Muscle layer of colon (tissue), 2 donors: Measurements from ENCODE around the gene SPOCK3.

Experiments used
- H3K27ac ChIP-seq: one replicate; pipeline ENCODE4 v1.7.0; 2013; ENCODE audit warnings: low read depth, mild to moderate bottlenecking, low read length, moderate library complexity
- H3K27me3 ChIP-seq, 2 donors: one replicate each; pipeline ENCODE4 v1.7.0; 2013; ENCODE audit warnings: low read length in 2 of 2, mild to moderate bottlenecking in 2 of 2; ENCODE audit not compliant: insufficient read depth in 2 of 2, control insufficient read depth in 1 of 2
- H3K36me3 ChIP-seq: one replicate; pipeline ENCODE4 v1.7.0; 2013; ENCODE audit warnings: mild to moderate bottlenecking, low read length; ENCODE audit not compliant: insufficient read depth
- H3K4me1 ChIP-seq: one replicate; pipeline ENCODE4 v1.7.0; 2013; ENCODE audit warnings: mild to moderate bottlenecking, low read length; ENCODE audit not compliant: insufficient read depth
- H3K4me3 ChIP-seq, 2 donors: one replicate each; pipeline ENCODE4 v1.7.0; 2013; ENCODE audit warnings: low read length in 2 of 2, low read depth in 1 of 2, mild to moderate bottlenecking in 1 of 2, moderate library complexity in 1 of 2
- H3K9ac ChIP-seq: one replicate; pipeline ENCODE4 v1.7.0; 2013; ENCODE audit warnings: low read length
- H3K9me3 ChIP-seq: one replicate; pipeline ENCODE4 v1.7.0; 2013; ENCODE audit warnings: mild to moderate bottlenecking, low read length
- donor health status: abdominal sarcoma.
- donor health status: Adenocarcinoma of cecum.

SPOCK3 gene

DNA sequence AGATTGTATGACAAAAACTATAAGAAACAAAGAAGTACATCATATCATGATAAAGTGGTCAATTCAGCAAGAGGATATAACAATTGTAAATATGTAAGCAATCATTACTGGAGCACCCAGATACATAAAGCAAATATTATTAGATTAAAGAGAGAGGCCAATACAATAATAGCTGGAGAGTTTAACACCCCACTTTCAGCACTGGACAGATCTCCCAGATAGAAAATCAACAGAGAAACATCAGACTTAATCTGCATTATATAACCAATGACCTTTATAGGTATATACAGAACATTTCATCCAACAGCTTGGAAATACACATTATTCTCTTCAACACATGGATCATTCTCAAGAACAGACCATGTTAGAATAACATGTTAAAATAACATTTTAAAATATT lies 128.4 kb downstream of the SPOCK3 start:
- Histone ChIP-seq H3K9me3 (no peaks in the 10 kb centered on the region), H3K4me1 (no peaks in the 10 kb centered on the region), H3K9ac (no peak overlapping the region), H3K36me3 (no peaks in the 10 kb centered on the region), H3K4me3 (no peak overlapping the region), H3K27me3 (no peaks in the 10 kb centered on the region), H3K27ac (no peak overlapping the region)

DNA sequence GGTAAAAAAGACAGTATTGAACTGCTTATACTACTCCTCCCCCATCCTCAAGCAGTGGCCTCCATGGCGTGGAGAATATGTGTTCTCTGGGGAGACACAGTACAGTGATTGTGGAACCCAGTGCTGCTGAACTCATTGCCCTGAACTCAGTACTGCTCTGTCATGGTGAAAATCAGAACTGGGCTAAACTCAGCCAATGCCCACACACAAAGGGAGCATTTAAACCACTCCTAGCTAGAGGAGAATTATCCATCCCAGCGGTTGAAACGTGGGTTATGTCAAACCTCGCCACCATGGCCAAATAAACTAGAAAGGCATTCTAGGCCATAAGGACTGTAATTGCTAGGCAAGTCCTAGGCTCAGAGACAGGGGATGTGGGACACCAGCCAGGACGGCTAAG lies 131.8 kb downstream of the SPOCK3 start:
- Histone ChIP-seq H3K9ac (no peak overlapping the region), H3K36me3 (no peaks in the 10 kb centered on the region), H3K4me3 (no peak overlapping the region), H3K27ac (no peak overlapping the region), H3K27me3 (no peaks in the 10 kb centered on the region), H3K4me1 (no peaks in the 10 kb centered on the region), H3K9me3 (no peaks in the 10 kb centered on the region)

GRCh38 chr4:167101035-167101434 lies 133.3 kb downstream of the SPOCK3 start:
- H3K9ac ChIP-seq = no peak overlapping the region
- no peaks in the 10 kb centered on the region for H3K4me1 ChIP-seq
- no peaks in the 10 kb centered on the region for H3K27me3 ChIP-seq
- no peak overlapping the region for H3K27ac ChIP-seq
- no peaks in the 10 kb centered on the region for H3K9me3 ChIP-seq
- no peak overlapping the region for H3K4me3 ChIP-seq
- H3K36me3 ChIP-seq = no peaks in the 10 kb centered on the region

GRCh38 chr4:167100120-167100519 lies 134.2 kb downstream of the SPOCK3 start:
- Histone ChIP-seq H3K4me1 (no peaks in the 10 kb centered on the region), H3K27me3 (no peaks in the 10 kb centered on the region), H3K4me3 (no peak overlapping the region), H3K9ac (no peak overlapping the region), H3K36me3 (no peaks in the 10 kb centered on the region), H3K9me3 (no peaks in the 10 kb centered on the region), H3K27ac (no peak overlapping the region)

- H3K4me1 ChIP-seq = no peaks in the 10 kb centered on the region
- H3K27me3 ChIP-seq = no peaks in the 10 kb centered on the region
- H3K36me3 ChIP-seq = no peaks in the 10 kb centered on the region
- H3K4me3 ChIP-seq = no peak overlapping the region
- H3K27ac ChIP-seq = no peak overlapping the region
- no peaks in the 10 kb centered on the region for H3K9me3 ChIP-seq
- H3K9ac ChIP-seq = no peak overlapping the region
These were observed 146.2 kb downstream of the SPOCK3 start for GRCh38 chr4:167088115-167088514.

DNA sequence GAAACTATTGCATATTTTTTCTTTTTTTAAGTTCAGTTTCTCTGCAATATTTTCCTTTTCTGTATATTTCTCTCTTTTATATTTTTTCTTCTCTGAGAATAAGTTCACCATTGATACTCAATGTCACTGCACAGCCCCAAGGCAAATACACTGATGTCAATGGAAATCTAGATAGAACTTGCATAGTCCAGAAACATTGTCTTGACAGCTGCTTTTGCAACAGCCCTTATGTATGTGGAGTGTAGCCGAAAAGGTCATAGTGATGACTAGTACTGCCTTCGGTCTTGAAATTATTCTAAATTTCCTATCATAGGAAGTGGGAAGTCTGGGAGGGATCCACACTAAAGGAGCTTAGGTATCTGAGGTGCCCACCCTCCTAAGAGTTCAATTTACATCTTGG lies 150.0 kb downstream of the SPOCK3 start:
- Histone ChIP-seq H3K4me3 (no peak overlapping the region), H3K4me1 (no peaks in the 10 kb centered on the region), H3K27ac (no peak overlapping the region), H3K9ac (no peak overlapping the region), H3K9me3 (no peaks in the 10 kb centered on the region), H3K36me3 (no peaks in the 10 kb centered on the region), H3K27me3 (no peaks in the 10 kb centered on the region)

GRCh38 chr4:167079762-167080161 lies 154.5 kb downstream of the SPOCK3 start:
- Histone ChIP-seq H3K36me3 (no peaks in the 10 kb centered on the region), H3K27ac (no peak overlapping the region), H3K9me3 (no peaks in the 10 kb centered on the region), H3K9ac (no peak overlapping the region), H3K4me3 (no peak overlapping the region), H3K27me3 (no peaks in the 10 kb centered on the region), H3K4me1 (no peaks in the 10 kb centered on the region)

GRCh38 chr4:167052631-167053091 lies 181.6 kb downstream of the SPOCK3 start:
- H3K27ac ChIP-seq = no peak overlapping the region
- H3K9ac ChIP-seq = no peak overlapping the region
- no peak overlapping the region for H3K4me3 ChIP-seq

GRCh38 chr4:167049257-167049656 lies 185.0 kb downstream of the SPOCK3 start:
- no peaks in the 10 kb centered on the region for H3K27me3 ChIP-seq
- no peak overlapping the region for H3K9ac ChIP-seq
- no peak overlapping the region for H3K4me3 ChIP-seq
- no peaks in the 10 kb centered on the region for H3K36me3 ChIP-seq
- H3K9me3 ChIP-seq = no peaks in the 10 kb centered on the region
- no peak overlapping the region for H3K27ac ChIP-seq
- H3K4me1 ChIP-seq = no peaks in the 10 kb centered on the region

More at GRCh38 chr4:167052631-167053091, 181.6 kb downstream of the SPOCK3 start:
- H3K9me3 ChIP-seq = no peaks in the 10 kb centered on the region
- H3K4me1 ChIP-seq = no peaks in the 10 kb centered on the region
- H3K36me3 ChIP-seq = no peaks in the 10 kb centered on the region
- no peaks in the 10 kb centered on the region for H3K27me3 ChIP-seq

DNA sequence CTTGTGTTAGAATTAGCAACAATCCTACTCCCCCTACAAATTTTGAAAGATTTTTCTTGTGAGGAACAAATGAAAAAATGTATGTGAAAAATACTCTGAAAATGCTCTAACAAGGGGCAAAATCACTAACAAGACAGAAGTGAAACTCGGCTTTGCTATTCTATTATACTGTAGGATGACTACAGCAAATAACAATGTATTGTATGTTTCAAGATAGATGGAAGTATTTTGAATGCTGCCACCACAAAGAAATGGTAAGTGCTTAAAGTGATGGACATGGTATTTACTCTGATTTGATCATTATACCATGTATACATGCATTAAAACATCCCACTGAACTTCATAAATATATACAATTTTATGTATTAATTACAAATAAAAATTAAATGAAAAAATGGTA lies 192.8 kb downstream of the SPOCK3 start:
- H3K4me1 ChIP-seq = no peaks in the 10 kb centered on the region
- H3K36me3 ChIP-seq = no peaks in the 10 kb centered on the region
- no peaks in the 10 kb centered on the region for H3K27me3 ChIP-seq
- no peaks in the 10 kb centered on the region for H3K9me3 ChIP-seq
- H3K27ac ChIP-seq = no peak overlapping the region
- H3K4me3 ChIP-seq = no peak overlapping the region
- H3K9ac ChIP-seq = no peak overlapping the region

GRCh38 chr4:167035390-167035789 lies 198.9 kb downstream of the SPOCK3 start:
- Histone ChIP-seq H3K4me3 (no peak overlapping the region), H3K9me3 (no peaks in the 10 kb centered on the region), H3K27ac (no peak overlapping the region), H3K36me3 (no peaks in the 10 kb centered on the region), H3K4me1 (no peaks in the 10 kb centered on the region), H3K9ac (no peak overlapping the region), H3K27me3 (no peaks in the 10 kb centered on the region)

- no peaks in the 10 kb centered on the region for H3K36me3 ChIP-seq
- H3K9me3 ChIP-seq = no peaks in the 10 kb centered on the region
- no peak overlapping the region for H3K27ac ChIP-seq
- H3K27me3 ChIP-seq = no peaks in the 10 kb centered on the region
- H3K4me1 ChIP-seq = no peaks in the 10 kb centered on the region
- H3K9ac ChIP-seq = no peak overlapping the region
- no peak overlapping the region for H3K4me3 ChIP-seq
These were observed 199.3 kb downstream of the SPOCK3 start for GRCh38 chr4:167034983-167035382.
